Smooth muscle cell (in vitro differentiated cells): ENCODE measurements around the gene ZC3H12A. TPM values are rescaled to one million over a fixed set of nuclear protein-coding genes. Genes with fewer than 3 reads are reported as not detected.
"Not testable (repeated sequence)": the region's sequence is repeated elsewhere in the genome, so short reads cannot be mapped to it uniquely, and the experiment has no call there.

Experiments used
- DNase-seq: peaks from one replicate; lab custom pipeline; 2025; ENCODE audit not compliant: unreplicated experiment; lab: John Stamatoyannopoulos, UW
- H2AFZ ChIP-seq: fragments of 200-600 bp; sonication (generic); 2 replicates; pipeline ENCODE4 v1.6.0; 2016; ENCODE audit warnings: antibody characterized with exemption, low read depth, mild to moderate bottlenecking
- H3F3A ChIP-seq: fragments of 200-600 bp; sonication (generic); 2 replicates; pipeline ENCODE4 v1.6.0; 2017; ENCODE audit warnings: antibody characterized with exemption, low read depth
- H3K27ac ChIP-seq: fragments of 200-600 bp; sonication (generic); 2 replicates; pipeline ENCODE4 v1.5.1; 2016; ENCODE audit warnings: low read depth, mild to moderate bottlenecking
- H3K27me3 ChIP-seq: fragments of 200-600 bp; sonication (generic); 2 replicates; pipeline ENCODE4 v1.6.1; 2016; ENCODE audit warnings: low read depth, mild to moderate bottlenecking
- H3K36me3 ChIP-seq: fragments of 200-600 bp; sonication (generic); 2 replicates; pipeline ENCODE4 v1.5.1; 2016; ENCODE audit warnings: low read depth
- H3K4me1 ChIP-seq: fragments of 200-600 bp; sonication (generic); 2 replicates; pipeline ENCODE4 v1.5.1; 2016; ENCODE audit warnings: low read depth
- H3K4me2 ChIP-seq: fragments of 200-600 bp; sonication (generic); 2 replicates; pipeline ENCODE4 v1.6.0; 2016; ENCODE audit warnings: mild to moderate bottlenecking
- H3K4me3 ChIP-seq: fragments of 200-600 bp; sonication (generic); 2 replicates; pipeline ENCODE4 v1.5.1; 2016; ENCODE audit warnings: mild to moderate bottlenecking
- H3K79me2 ChIP-seq: fragments of 200-600 bp; sonication (generic); 2 replicates; pipeline ENCODE4 v1.6.0; 2016; ENCODE audit warnings: low read depth, mild to moderate bottlenecking
- H3K9ac ChIP-seq: fragments of 200-600 bp; sonication (generic); 2 replicates; pipeline ENCODE4 v1.6.0; 2016; ENCODE audit warnings: low read depth
- H3K9me3 ChIP-seq: fragments of 200-600 bp; sonication (generic); replicated peaks from 2 replicates; pipeline ENCODE4 v1.5.1; 2016; ENCODE audit warnings: low read depth
- H4K20me1 ChIP-seq: fragments of 200-600 bp; sonication (generic); 2 replicates; pipeline ENCODE4 v1.6.0; 2016; ENCODE audit warnings: low read depth
- CTCF ChIP-seq: fragments of 200-600 bp; sonication (generic); IDR thresholded peaks from 2 replicates; pipeline ENCODE4 v1.5.1; 2017; ENCODE audit warnings: borderline replicate concordance, mild to moderate bottlenecking, antibody characterized with exemption; ENCODE audit not compliant: insufficient read depth, poor library complexity, severe bottlenecking
- WGBS: methylation state at CpG from one replicate; pipeline ENCODE4 v1.1.7; 2016; ENCODE audit warnings: low lambda C conversion rate; 5-methylcytosine and 5-hydroxymethylcytosine counted together
- polyA plus RNA-seq: library from polyadenylated mRNA; unstranded; fragments of >200 nt; fragmentation: Nextera tagmentation; extraction: Ambion mirVana; gene quantifications from 2 replicates; pipeline ENCODE4 v1.2.1, GENCODE V29; 2016
- total RNA-seq: library from RNA; depleted of rRNA; stranded (reverse); fragments of >200 nt; gene quantifications from 2 replicates; pipeline ENCODE4 v1.2.3, GENCODE V29; 2014

Gene ZC3H12A
- total and polyA plus RNA-seq, 2 experiments from 2014 or later, result 13.2 to 29.6 TPM

- Histone ChIP-seq H3K4me2 (no peak overlapping the region), H3K4me1 (no peaks in the 10 kb centered on the region), H3K27me3 (no peaks in the 10 kb centered on the region), H3F3A (no peaks in the 10 kb centered on the region), H3K27ac (no peak overlapping the region), H3K4me3 (no peak overlapping the region), H4K20me1 (peaks cover 23% of the 10 kb centered on the region), H3K79me2 (peaks cover 3% of the 10 kb centered on the region), H2AFZ (no peak overlapping the region), H3K9ac (no peak overlapping the region), H3K36me3 (peaks cover 9% of the 10 kb centered on the region), H3K9me3 (no peaks in the 10 kb centered on the region)
- no peak for TF ChIP-seq CTCF
- DNase-seq, result no peak
Observed at GRCh38 chr1:37502104-37502503, 27.7 kb downstream of the ZC3H12A start.

- H3F3A ChIP-seq, DNase-seq, H2AFZ ChIP-seq, H3K4me3 ChIP-seq, H3K4me1 ChIP-seq, H3K9me3 ChIP-seq, H3K79me2 ChIP-seq, H3K36me3 ChIP-seq, H3K4me2 ChIP-seq, H3K27me3 ChIP-seq, H3K9ac ChIP-seq, H3K27ac ChIP-seq: not testable (repeated sequence)
- 100% methylated on average over 2 of the region's 2 CpGs for WGBS
- peaks cover 21% of the 10 kb centered on the region for H4K20me1 ChIP-seq
Observed at GRCh38 chr1:37502791-37503190, 28.4 kb downstream of the ZC3H12A start.

- no peak overlapping the region for H3K27ac ChIP-seq
- no peak overlapping the region for H3K9ac ChIP-seq
- H4K20me1 ChIP-seq, result peaks cover 14% of the 10 kb centered on the region
- no peak overlapping the region for H2AFZ ChIP-seq
- 100% methylated on average over 2 of the region's 2 CpGs for WGBS
- no peak overlapping the region for H3K4me2 ChIP-seq
- H3K27me3 ChIP-seq, result no peaks in the 10 kb centered on the region
- no peak for DNase-seq
- peaks cover 9% of the 10 kb centered on the region for H3K79me2 ChIP-seq
- peaks cover 5% of the 10 kb centered on the region for H3K36me3 ChIP-seq
- H3K4me3 ChIP-seq, result no peak overlapping the region
- no peaks in the 10 kb centered on the region for H3K9me3 ChIP-seq
- TF ChIP-seq CTCF, result no peak
- H3F3A ChIP-seq, result no peaks in the 10 kb centered on the region
- no peaks in the 10 kb centered on the region for H3K4me1 ChIP-seq
Observed at GRCh38 chr1:37506740-37507139, 32.4 kb downstream of the ZC3H12A start.

- Histone ChIP-seq H3K9me3 (no peaks in the 10 kb centered on the region), H3K36me3 (peaks cover 9% of the 10 kb centered on the region), H3K27me3 (no peaks in the 10 kb centered on the region), H3F3A (peaks cover 5% of the 10 kb centered on the region), H3K27ac (no peak overlapping the region), H3K4me1 (peaks cover 8% of the 10 kb centered on the region), H3K9ac (no peak overlapping the region), H3K4me3 (no peak overlapping the region), H3K79me2 (peaks cover 32% of the 10 kb centered on the region), H4K20me1 (peaks cover 20% of the 10 kb centered on the region), H2AFZ (no peak overlapping the region), H3K4me2 (no peak overlapping the region)
- 92% methylated on average over 4 of the region's 4 CpGs for WGBS
- TF ChIP-seq CTCF, result no peak
- no peak for DNase-seq
Observed at GRCh38 chr1:37509181-37509580, 34.8 kb downstream of the ZC3H12A start.
